GM21717 (cell line): ENCODE results near the gene PSEN2.

Experiments used
- ATAC-seq: cut with Tn5 transposase; IDR thresholded peaks from one replicate; pipeline ENCODE4 v1.9.1; 2021; ENCODE audit warnings: mild to moderate bottlenecking, moderate library complexity; ENCODE audit not compliant: unreplicated experiment

PSEN2 gene

DNA sequence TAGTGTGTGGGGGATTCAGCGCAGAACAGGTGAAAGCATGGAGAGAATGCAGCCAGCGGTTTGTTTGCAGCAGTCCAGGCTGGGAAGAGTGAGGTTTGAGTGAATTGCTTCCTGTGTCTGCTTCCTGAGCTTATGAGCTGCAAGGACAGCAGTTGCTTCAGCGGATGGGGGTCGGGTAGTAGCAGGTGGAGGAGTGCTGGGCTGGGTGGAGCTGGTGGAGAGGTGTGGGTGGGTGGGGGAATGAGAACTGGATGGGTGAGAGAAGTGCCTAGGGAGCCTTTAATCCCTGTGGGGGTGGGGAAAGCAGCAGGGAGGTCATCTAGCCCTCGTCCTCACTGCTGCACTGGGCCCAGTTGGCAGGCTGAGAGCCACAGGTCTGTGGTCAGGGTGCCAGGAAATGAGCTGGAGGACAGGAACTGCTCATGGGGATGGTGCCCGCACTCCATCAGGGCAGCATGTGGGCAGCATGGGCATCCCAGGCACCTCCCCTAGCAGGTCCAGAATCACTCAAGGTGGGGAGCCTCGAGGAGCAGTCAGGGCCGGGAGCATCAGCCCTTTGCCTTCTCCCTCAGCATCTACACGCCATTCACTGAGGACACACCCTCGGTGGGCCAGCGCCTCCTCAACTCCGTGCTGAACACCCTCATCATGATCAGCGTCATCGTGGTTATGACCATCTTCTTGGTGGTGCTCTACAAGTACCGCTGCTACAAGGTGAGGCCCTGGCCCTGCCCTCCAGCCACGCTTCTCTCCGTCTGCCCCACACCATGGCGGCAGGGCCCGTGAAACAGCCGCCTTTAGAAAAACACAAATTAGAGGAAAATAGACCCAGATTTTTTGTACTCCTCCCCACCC is 14.8 kb downstream of the PSEN2 start:
- ATAC-seq: no peak

DNA sequence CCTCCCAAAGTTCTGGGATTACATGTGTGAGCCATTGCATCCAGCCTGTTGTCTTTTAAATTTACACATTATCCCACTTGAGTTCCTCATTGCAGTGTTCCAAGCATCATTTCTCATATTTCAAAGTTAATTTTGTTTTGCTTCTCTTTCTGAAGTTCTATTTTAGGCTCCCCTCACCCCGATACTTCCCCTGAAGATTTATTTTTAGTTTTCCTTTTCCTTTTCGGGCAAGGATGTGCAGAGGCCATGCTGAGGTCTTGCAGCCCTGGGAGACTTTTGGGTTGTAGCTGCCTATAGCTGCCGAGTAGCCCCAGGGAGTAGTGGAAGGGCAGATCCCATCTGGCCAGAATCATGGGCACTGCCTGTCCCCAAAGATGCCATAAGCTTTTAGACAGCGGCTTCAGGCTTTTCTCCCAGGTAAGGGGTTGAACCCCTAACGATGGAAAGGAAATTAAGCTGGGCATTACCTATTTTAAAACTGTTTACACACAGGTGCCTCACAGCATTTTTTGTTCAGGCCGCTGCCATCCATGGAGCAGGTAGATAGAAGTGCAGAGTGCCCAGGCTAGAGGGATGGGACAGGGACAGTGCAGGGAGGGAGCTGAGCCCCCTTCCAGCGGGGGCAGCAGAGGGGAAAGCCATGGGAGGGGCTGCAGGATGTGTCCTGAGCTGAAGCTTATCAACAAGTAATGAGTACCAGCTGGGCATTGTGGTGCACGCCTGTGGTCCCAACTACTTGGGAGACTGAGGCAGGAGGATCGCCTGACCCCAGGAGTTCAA is 15.9 kb downstream of the PSEN2 start:
- no peak for ATAC-seq

DNA sequence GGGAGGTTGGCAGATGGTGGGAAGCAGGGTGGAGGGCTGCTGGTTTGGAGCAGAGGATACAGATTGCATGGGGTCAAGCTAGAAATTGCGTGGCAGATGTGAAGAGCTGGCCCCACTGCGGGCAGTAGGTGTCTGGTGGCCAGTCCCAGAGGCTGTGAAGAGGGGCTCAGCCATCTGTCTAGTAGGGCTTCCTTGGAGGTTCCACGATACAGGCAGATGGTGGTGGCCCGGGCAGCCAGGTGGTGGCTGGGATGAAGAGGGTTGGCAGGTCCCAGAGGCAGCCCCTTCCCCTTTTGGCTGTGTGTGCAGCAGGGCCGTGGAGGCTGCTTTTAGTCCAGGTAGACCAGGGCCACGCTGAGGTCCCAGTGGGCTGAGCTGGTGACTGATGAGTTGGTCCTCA is 16.6 kb downstream of the PSEN2 start:
- ATAC-seq: no peak

GRCh38 chr1:226888021-226888420 is 17.6 kb downstream of the PSEN2 start:
- no peak for ATAC-seq

DNA sequence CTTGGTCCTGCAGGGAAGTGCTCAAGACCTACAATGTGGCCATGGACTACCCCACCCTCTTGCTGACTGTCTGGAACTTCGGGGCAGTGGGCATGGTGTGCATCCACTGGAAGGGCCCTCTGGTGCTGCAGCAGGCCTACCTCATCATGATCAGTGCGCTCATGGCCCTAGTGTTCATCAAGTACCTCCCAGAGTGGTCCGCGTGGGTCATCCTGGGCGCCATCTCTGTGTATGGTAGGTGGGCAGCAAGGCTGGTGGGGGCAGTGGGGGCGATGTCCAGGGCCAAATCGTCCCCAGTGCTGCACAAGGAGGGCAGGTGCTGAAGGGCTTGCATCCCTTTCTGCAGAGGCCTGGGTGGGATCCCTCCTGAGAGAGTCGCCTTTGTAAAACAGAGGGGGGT is 18.4 kb downstream of the PSEN2 start:
- no peak for ATAC-seq

- no peak for ATAC-seq
Observed at GRCh38 chr1:226889616-226890330, 19.4 kb downstream of the PSEN2 start.

DNA sequence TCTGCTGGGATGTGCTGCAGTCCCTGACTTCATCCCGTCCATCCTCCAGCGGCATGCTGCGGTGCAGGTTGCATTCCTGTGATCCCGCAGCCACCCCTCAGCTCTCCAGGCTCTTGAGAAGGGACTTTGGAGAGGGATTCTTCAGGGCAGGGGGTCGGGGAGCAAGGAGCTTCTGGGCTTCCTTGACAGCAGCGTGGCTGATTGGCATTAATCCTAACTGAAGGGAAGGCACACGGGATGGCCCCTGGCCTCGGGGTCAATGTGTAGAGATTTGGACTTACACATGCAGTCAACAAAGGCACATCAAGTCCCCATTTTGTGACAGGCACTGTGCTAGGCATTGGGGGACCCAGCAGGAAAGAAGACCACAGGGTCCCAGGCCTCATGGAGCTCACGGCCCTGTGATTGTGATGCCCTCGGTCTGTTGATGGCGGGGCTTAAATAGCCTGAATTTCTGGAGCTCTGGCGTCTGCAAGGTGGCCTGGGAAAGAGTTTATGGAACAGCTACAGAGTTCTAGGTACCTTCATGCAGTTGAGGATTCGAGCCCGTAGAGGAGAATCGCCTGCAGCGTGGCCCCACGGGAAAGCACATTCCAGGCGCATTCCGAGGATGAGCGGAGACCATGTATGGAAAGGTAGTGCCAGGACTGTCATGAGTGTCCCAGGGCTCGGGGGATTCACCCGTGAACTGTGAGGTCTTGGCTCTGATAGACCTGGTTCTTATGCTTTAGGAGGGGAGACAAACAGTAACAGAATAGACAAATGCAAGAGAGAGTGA is 20.1 kb downstream of the PSEN2 start:
- no peak for ATAC-seq

DNA sequence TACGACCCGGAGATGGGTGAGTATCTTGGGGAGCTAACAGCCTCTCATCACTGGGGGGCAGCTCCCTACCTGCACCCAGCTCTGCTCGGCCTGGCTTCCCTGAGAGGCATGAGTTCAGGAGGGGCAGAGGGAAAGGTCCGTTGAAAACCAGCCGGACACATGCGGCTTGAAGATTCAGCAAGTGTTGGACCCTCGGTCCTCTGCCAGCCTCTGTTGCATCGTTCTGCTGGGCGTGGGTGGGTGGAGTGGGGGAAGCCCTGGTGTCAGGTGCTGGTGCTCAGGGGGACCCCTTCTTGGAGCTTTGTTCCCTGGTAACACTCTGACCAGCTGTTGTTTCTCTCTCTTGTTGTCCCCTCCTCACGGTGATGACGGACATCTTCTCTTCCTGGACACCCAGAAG is 20.9 kb downstream of the PSEN2 start:
- ATAC-seq: no peak

GRCh38 chr1:226891846-226892523 is 21.6 kb downstream of the PSEN2 start:
- no peak for ATAC-seq

DNA sequence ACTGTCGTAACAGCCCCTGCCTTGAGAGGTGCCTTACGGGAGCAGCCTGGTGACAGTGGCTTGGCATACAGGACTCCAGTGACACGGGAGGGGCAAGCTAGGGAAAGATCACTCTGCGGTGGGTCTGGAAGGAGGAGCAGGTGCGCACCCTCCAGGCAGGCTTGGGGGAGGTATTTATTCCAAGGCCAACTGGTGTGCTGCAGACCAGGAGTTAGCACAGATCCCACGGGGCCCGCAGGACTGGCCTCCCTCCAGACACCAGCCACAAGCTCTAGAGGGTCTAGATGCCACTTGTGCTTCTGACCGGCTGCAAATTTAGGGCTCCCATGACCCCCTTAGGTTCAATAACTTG is 22.1 kb downstream of the PSEN2 start:
- no peak for ATAC-seq

DNA sequence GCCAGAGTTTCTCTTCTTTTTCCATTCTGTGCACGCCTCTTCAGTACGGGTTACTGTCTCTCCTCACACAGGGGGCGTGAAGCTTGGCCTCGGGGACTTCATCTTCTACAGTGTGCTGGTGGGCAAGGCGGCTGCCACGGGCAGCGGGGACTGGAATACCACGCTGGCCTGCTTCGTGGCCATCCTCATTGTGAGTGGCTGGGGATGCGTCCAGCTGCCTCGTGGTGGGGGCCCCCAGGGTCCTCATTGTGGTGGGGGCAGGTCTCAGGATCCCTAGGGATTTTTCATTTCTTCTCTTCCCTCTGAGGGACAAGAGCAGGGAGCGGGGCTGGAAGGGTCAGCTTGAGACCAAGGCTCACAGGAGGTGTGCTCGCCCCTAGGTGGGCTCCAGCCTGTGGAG is 23.5 kb downstream of the PSEN2 start:
- ATAC-seq: no peak

DNA sequence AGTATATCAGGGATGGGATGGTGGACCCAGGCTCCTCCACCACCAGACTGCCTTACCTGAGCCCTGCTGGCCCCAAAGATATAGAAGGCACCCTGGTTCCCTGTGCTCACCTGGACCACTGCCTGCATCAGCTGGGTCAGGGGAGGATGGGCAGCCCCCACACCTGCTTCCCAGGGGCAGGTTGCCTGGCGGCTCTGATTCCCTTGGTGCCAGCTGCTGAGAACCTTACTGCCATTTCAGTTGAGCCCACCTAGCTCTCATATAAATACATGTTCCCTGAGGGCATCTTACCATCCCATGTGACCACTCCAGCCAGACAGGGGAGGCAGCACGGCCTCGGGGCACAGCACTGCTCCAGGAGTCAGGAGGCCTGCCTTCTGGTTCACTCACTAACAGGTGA is 24.4 kb downstream of the PSEN2 start:
- no peak for ATAC-seq

GRCh38 chr1:226895644-226896043 is 25.2 kb downstream of the PSEN2 start:
- no peak for ATAC-seq

DNA sequence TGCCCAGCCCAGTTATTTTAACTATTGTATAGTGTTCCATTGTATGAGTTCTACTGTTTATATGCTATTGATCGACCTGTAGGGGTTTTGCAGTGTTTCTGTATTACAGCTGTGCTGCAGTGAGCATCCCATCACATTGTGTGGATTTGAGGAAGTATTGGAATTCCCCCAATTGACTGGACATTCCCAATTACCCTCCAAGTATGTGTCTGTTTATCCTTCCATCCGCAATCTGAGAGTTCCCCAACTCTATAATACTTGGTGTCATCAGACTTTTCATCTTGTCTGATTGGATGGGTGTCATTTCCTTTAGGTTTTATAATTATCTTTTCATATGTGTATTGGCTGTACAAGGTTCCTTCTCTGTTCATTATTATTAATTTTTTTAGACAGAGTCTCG is 27.8 kb downstream of the PSEN2 start:
- ATAC-seq: no peak

GRCh38 chr1:226901421-226901820 is 31.0 kb downstream of the PSEN2 start:
- ATAC-seq: no peak

DNA sequence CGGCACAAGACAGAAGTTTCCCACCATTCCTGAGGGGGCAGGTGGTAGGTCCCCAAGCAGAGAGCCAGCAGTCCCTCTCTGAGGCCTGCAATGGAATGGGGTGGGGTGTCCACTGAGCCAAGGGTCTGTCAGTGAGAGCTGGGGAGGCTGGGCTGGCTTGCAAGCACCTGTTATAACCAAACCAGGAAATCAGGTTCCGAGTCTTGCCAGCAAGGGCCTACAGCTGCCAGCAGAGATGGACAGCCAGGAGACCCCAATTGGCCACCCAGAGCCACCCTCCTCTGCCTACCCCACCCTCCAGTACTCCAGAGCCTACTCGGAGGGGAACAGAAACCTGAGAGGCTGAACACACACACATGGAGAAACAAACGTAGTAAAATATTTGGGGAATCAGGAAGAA is 32.2 kb downstream of the PSEN2 start:
- no peak for ATAC-seq

DNA sequence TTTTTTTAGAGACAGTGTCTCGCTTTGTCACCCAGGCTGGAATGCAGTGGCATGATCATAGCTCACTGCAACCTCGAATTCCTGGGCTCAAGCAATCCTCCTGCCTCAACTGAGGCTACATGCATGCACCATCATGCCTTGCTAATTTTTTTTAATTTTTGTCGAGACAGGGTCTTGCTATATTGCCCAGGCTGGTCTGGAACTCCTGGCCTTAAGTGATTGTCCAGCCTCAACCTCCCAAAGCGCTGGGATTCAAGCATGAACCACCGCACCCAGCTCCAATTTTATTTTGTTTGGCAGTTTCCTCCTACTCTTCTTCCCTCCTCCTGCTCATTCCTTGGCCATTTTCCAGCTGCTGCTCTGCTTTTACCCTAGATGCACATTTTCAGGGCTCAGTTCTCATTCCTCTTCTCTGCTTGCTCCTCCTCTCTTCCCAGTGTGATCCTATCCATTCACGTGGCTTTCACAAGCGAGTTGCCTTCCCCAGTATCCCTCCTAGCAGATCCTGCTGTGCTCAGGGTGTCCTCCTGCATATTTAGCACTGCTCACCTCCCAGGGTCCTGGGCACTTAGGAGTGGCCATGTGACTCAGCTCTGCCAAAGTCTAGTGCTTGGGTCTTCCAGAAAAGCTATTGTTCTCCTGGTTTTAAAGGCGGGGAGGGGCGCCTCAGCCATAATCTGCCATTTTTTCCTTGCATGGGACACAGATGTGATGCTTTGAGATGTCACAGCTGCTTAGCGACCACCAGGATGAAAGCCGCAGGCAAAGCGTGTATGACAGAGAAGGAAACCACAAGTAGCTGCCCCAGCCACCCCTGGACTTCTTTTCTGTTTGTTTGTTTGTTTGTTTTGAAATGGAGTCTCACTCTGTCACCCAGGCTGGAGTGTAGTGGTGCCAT is 33.7 kb downstream of the PSEN2 start:
- ATAC-seq: no peak

DNA sequence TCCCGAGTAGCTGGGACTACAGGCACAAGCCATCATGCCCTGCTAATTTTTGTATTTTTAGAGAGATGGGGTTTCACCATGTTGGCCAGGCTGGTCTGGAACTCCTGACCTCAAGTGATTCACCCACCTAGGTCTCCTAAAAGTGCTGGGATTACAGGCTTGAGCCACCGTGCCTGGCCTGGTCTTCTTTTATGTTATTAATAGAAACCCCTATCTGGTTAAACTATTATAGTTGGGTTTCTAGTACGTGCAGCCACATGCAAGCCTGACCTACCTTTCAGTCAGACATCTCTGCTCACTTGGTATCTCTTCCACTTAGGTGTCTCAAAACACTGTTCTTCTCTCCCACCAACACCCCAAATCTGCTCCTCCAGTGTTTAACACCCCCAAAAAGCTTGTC is 34.4 kb downstream of the PSEN2 start:
- no peak for ATAC-seq

GRCh38 chr1:226908419-226908818 is 38.0 kb downstream of the PSEN2 start:
- ATAC-seq: no peak
